ENCODE data around the gene MAPK4.

The MAPK4 gene

GRCh38 chr18:50653402-50654093, 93.7 kb downstream of the MAPK4 start:
- DNase-seq (ENCODE audit: extremely low spot score), result no peak
- ChIA-PET POLR2A (no interaction called here), CTCF (no interaction called here)
- TF ChIP-seq ZNF384 (IDR thresholded peaks at IDR 0.05), result no peak
- TF ChIP-seq CTBP1 (IDR thresholded peaks at IDR 0.05; ENCODE audit: borderline replicate concordance), result no peak
- no peak for TF ChIP-seq LEF1 (IDR thresholded peaks at IDR 0.05; ENCODE audit: borderline replicate concordance)
- no peak for TF ChIP-seq HDGF (IDR thresholded peaks at IDR 0.05; ENCODE audit: borderline replicate concordance)
- no peak for TF ChIP-seq FOXK2 (IDR thresholded peaks at IDR 0.05)
- no peak for TF ChIP-seq BHLHE40 (IDR thresholded peaks at IDR 0.05; ENCODE audit: borderline replicate concordance)
- TF ChIP-seq FOXM1 (IDR thresholded peaks at IDR 0.05; ENCODE audit: borderline replicate concordance), result no peak

GRCh38 chr18:50654211-50654610, 94.3 kb downstream of the MAPK4 start:
- no peak for DNase-seq (ENCODE audit: extremely low spot score)
- POLR2A ChIA-PET, result no interaction called here
- TF ChIP-seq FOXK2 (IDR thresholded peaks at IDR 0.05) (no peak), CTBP1 (IDR thresholded peaks at IDR 0.05; ENCODE audit: borderline replicate concordance) (no peak), HDGF (IDR thresholded peaks at IDR 0.05; ENCODE audit: borderline replicate concordance) (no peak), ARNT (IDR thresholded peaks at IDR 0.05) (no peak), NFRKB (IDR thresholded peaks at IDR 0.05) (no peak), LEF1 (IDR thresholded peaks at IDR 0.05; ENCODE audit: borderline replicate concordance) (no peak)
- CTCF ChIA-PET, result no interaction called here

GRCh38 chr18:50654658-50655550, 95.0 kb downstream of the MAPK4 start:
- CTCF ChIA-PET, result no interaction called here

GRCh38 chr18:50656396-50656795, 96.5 kb downstream of the MAPK4 start:
- TF ChIP-seq ZNF384 (IDR thresholded peaks at IDR 0.05) (no peak), PKNOX1 (IDR thresholded peaks at IDR 0.05) (no peak), FOXM1 (IDR thresholded peaks at IDR 0.05; ENCODE audit: borderline replicate concordance) (no peak), HDGF (IDR thresholded peaks at IDR 0.05; ENCODE audit: borderline replicate concordance) (no peak)
- ChIA-PET CTCF (interaction anchor here (0.7 to 1.1 kb wide), 2 partner anchors 12 to 41 kb away, joined by 3 to 4 read pairs; no protein-coding TSS in a partner anchor), POLR2A (no interaction called here)
- no peak for DNase-seq (ENCODE audit: extremely low spot score)

More at GRCh38 chr18:50654658-50655550, 95.0 kb downstream of the MAPK4 start:
- DNase-seq (ENCODE audit: extremely low spot score), result no peak
- no peak for TF ChIP-seq FOXK2 (IDR thresholded peaks at IDR 0.05)
- TF ChIP-seq NFRKB (IDR thresholded peaks at IDR 0.05), result no peak
- TF ChIP-seq PKNOX1 (IDR thresholded peaks at IDR 0.05), result no peak
- no peak for TF ChIP-seq ZNF384 (IDR thresholded peaks at IDR 0.05)
- TF ChIP-seq TARDBP (IDR thresholded peaks at IDR 0.05), result no peak
- no peak for TF ChIP-seq BHLHE40 (IDR thresholded peaks at IDR 0.05; ENCODE audit: borderline replicate concordance)
- TF ChIP-seq ELF4 (IDR thresholded peaks at IDR 0.05), result no peak
- TF ChIP-seq HDGF (IDR thresholded peaks at IDR 0.05; ENCODE audit: borderline replicate concordance), result no peak
- POLR2A ChIA-PET, result no interaction called here

GRCh38 chr18:50656841-50657470, 97.1 kb downstream of the MAPK4 start:
- CTCF ChIA-PET, result interaction anchor here (1.1 kb wide), 1 partner anchor 41 kb away, joined by 3 read pairs; no protein-coding TSS in a partner anchor
- no peak for DNase-seq (ENCODE audit: extremely low spot score)
- POLR2A ChIA-PET, result no interaction called here
- TF ChIP-seq ARNT (IDR thresholded peaks at IDR 0.05) (no peak), CTBP1 (IDR thresholded peaks at IDR 0.05; ENCODE audit: borderline replicate concordance) (no peak), ELF4 (IDR thresholded peaks at IDR 0.05) (no peak), FOXM1 (IDR thresholded peaks at IDR 0.05; ENCODE audit: borderline replicate concordance) (no peak), SUZ12 (IDR thresholded peaks at IDR 0.05) (no peak), HDGF (IDR thresholded peaks at IDR 0.05; ENCODE audit: borderline replicate concordance) (no peak), TARDBP (IDR thresholded peaks at IDR 0.05) (no peak), SP1 (IDR thresholded peaks at IDR 0.05) (no peak)

- DNase-seq (ENCODE audit: extremely low spot score), result no peak
These were observed 98.7 kb downstream of the MAPK4 start for GRCh38 chr18:50658601-50659000.

More at GRCh38 chr18:50658601-50659000, 98.7 kb downstream of the MAPK4 start:
- TF ChIP-seq FOXM1 (IDR thresholded peaks at IDR 0.05; ENCODE audit: borderline replicate concordance) (no peak), SP1 (IDR thresholded peaks at IDR 0.05) (no peak), HDGF (IDR thresholded peaks at IDR 0.05; ENCODE audit: borderline replicate concordance) (no peak), TARDBP (IDR thresholded peaks at IDR 0.05) (no peak), SUZ12 (IDR thresholded peaks at IDR 0.05) (no peak)
- ChIA-PET POLR2A (no interaction called here), CTCF (no interaction called here)

Measured in HEK293T (cell line).